Cardiac muscle cell (in vitro differentiated cells and primary cell): ENCODE data around the gene SOAT2. TPM values are rescaled to one million over a fixed set of nuclear protein-coding genes. Genes with fewer than 3 reads are reported as not detected.

Source experiments
- DNase-seq, 2 donors: peaks; one replicate each; pipeline versions ENCODE4 v3.0.0 to v3.0.0-alpha.2; 2010 to 2017; ENCODE audit warnings: low read depth in 1 of 2, low spot score in 1 of 2
- H3K27ac ChIP-seq: fragments of 200-600 bp; sonication (generic); 2 replicates; pipeline ENCODE4 v1.5.1; 2016
- H3K27me3 ChIP-seq: fragments of 200-600 bp; sonication (generic); 2 replicates; pipeline ENCODE4 v1.6.0; 2016; ENCODE audit warnings: control low read depth
- H3K36me3 ChIP-seq: fragments of 200-600 bp; sonication (generic); 2 replicates; pipeline ENCODE4 v1.5.1; 2016; ENCODE audit warnings: control low read depth
- H3K4me1 ChIP-seq: fragments of 200-600 bp; sonication (generic); 2 replicates; pipeline ENCODE4 v1.8.1; 2017; ENCODE audit warnings: low read depth, mild to moderate bottlenecking, mixed run types
- H3K4me3 ChIP-seq: fragments of 200-600 bp; sonication (generic); 2 replicates; pipeline ENCODE4 v1.5.1; 2016; ENCODE audit warnings: mild to moderate bottlenecking
- H3K9me3 ChIP-seq: fragments of 200-600 bp; sonication (generic); 2 replicates; pipeline ENCODE4 v1.5.1; 2017; ENCODE audit warnings: low read depth, mild to moderate bottlenecking, control low read depth
- CTCF ChIP-seq: IDR thresholded peaks from 2 replicates; pipeline ENCODE4 v1.5.1; 2012; ENCODE audit warnings: low read depth, mild to moderate bottlenecking, low read length
- polyA plus RNA-seq: library from polyadenylated mRNA; unstranded; fragments of >200 nt; fragmentation: Nextera tagmentation; extraction: Ambion mirVana; gene quantifications from 2 replicates; pipeline ENCODE4 v1.2.1, GENCODE V29; 2016
- total RNA-seq: library from RNA; depleted of rRNA; stranded (reverse); fragments of >200 nt; gene quantifications from 2 replicates; pipeline ENCODE4 v1.2.3, GENCODE V29; 2016

The SOAT2 gene
- total and polyA plus RNA-seq, 2 experiments from 2014 or later = 0.57 to 1.9 TPM

GRCh38 chr12:53151039-53151438 lies 47.8 kb downstream of the SOAT2 start:
- no peak for DNase-seq
- Histone ChIP-seq H3K4me3 (no peak overlapping the region), H3K27me3 (no peaks in the 10 kb centered on the region), H3K36me3 (no peaks in the 10 kb centered on the region), H3K9me3 (no peaks in the 10 kb centered on the region), H3K4me1 (no peaks in the 10 kb centered on the region), H3K27ac (no peak overlapping the region)
- TF ChIP-seq CTCF = no peak

DNA sequence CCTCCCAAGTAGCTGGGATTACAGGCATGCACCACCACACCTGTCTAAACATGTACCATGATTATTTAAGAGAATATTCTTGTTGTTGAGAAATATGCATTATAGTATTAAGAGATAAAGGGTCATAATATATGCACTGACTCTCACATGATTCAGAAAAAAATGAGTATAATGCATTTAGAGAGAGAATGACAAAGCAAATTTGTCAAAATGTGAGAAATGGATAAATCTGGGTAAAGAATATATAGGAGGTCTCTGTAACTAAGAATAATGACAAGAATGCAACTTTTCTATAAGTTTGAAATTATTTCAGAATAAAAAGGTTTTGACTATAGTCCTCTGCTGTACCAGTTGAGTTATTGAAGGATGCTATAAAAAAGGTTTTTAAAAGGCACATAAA lies 49.1 kb downstream of the SOAT2 start:
- no peak for TF ChIP-seq CTCF
- H3K27ac ChIP-seq = no peak overlapping the region
- no peaks in the 10 kb centered on the region for H3K9me3 ChIP-seq
- no peak for DNase-seq
- H3K27me3 ChIP-seq = no peaks in the 10 kb centered on the region
- no peak overlapping the region for H3K4me3 ChIP-seq
- no peaks in the 10 kb centered on the region for H3K36me3 ChIP-seq
- H3K4me1 ChIP-seq = no peaks in the 10 kb centered on the region

- peak; percentile 100 for TF ChIP-seq CTCF
- peak; percentile 80 to 86 for DNase-seq
- no peaks in the 10 kb centered on the region for H3K27me3 ChIP-seq
- peak overlapping the region; percentile 60 for H3K27ac ChIP-seq
- H3K4me3 ChIP-seq = no peak overlapping the region
- no peaks in the 10 kb centered on the region for H3K4me1 ChIP-seq
- no peaks in the 10 kb centered on the region for H3K9me3 ChIP-seq
- no peaks in the 10 kb centered on the region for H3K36me3 ChIP-seq
Observed at GRCh38 chr12:53159195-53159839, 56.0 kb downstream of the SOAT2 start.

DNA sequence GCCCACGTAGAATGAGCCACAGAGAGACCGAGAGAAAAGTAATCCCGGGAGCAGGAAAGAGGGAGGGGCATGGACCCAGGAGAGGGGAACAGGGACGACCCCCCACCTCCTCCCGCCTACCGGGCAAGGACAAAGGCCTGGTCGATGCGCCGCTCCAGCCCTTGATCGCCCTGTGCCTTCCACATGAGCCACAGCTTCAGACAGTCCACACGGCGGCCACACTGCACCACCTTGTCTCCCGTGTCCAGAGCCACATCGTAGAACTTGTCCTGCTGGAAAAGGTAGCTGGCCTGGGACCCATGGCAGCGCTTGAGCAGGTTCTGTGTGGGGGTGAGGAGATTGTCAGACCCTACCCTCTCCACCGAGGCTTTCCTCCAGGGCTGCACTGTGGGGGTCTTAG lies 56.7 kb downstream of the SOAT2 start:
- no peak overlapping the region for H3K27ac ChIP-seq
- no peaks in the 10 kb centered on the region for H3K4me1 ChIP-seq
- H3K27me3 ChIP-seq = no peaks in the 10 kb centered on the region
- no peaks in the 10 kb centered on the region for H3K36me3 ChIP-seq
- H3K9me3 ChIP-seq = no peaks in the 10 kb centered on the region
- TF ChIP-seq CTCF = no peak
- H3K4me3 ChIP-seq = no peak overlapping the region
- no peak for DNase-seq

- H3K27ac ChIP-seq = no peak overlapping the region
- no peak for TF ChIP-seq CTCF
Observed at GRCh38 chr12:53160673-53161072, 57.4 kb downstream of the SOAT2 start.

More at GRCh38 chr12:53160673-53161072, 57.4 kb downstream of the SOAT2 start:
- no peaks in the 10 kb centered on the region for H3K4me1 ChIP-seq
- no peaks in the 10 kb centered on the region for H3K9me3 ChIP-seq
- H3K36me3 ChIP-seq = no peaks in the 10 kb centered on the region
- no peaks in the 10 kb centered on the region for H3K27me3 ChIP-seq
- H3K4me3 ChIP-seq = no peak overlapping the region
- no peak for DNase-seq
